ENCODE measurements around the gene DOCK9. TPM values are rescaled to one million over a fixed set of nuclear protein-coding genes. Genes with fewer than 3 reads are reported as not detected.

DOCK9 gene
- total and polyA plus RNA-seq, 2 donors (not counting 3 experiments of a cell fraction or from before 2014, with no cell fraction given): 147 to 323 TPM

- peaks cover 89% of the 10 kb centered on the region for H3K79me2 ChIP-seq (ENCODE audit: control insufficient read depth, insufficient read depth, low read length)
- ChIA-PET POLR2A (interaction anchor here (1.3 to 2.2 kb wide), 3 partner anchors 11 to 50 kb away, joined by 3 to 4 read pairs (median 4); no protein-coding TSS in a partner anchor), CTCF (interaction anchor here (0.9 to 3.7 kb wide), 15 partner anchors 9 to 121 kb away, joined by 3 to 17 read pairs (median 5); no protein-coding TSS in a partner anchor)
- H3K27me3 ChIP-seq (ENCODE audit: control insufficient read depth in 2 of 2, insufficient read depth in 2 of 2, low read length in 2 of 2): no peaks in the 10 kb centered on the region
- H3K4me1 ChIP-seq (ENCODE audit: control insufficient read depth, extremely low read depth, insufficient read depth, low read length): peaks cover 39% of the 10 kb centered on the region
- FAIRE-seq (no peak), DNase-seq (ENCODE audit: low read depth, low spot score) (peak; percentile 32)
- H3K36me3 ChIP-seq (ENCODE audit: control insufficient read depth in 2 of 2, extremely low read depth in 1 of 2, insufficient read depth in 2 of 2, low read length in 2 of 2): peaks cover 0 to 2% of the 10 kb centered on the region in 2 experiments
- H3K4me3 ChIP-seq (replicated peaks in 1 of 3; ENCODE audit: insufficient read depth in 1 of 3, low read depth in 1 of 3, low read length in 3 of 3): no peak overlapping the region
- no peaks in the 10 kb centered on the region for H4K20me1 ChIP-seq (replicated peaks; ENCODE audit: control insufficient read depth, extremely low read depth, insufficient read depth, low read length)
- peak overlapping the region; percentile 20 for H3K4me2 ChIP-seq (ENCODE audit: insufficient read depth, low read length)
- no TSS peak for BruUV-seq (replicated peaks)
- H2AFZ ChIP-seq (ENCODE audit: low read depth, low read length): no peak overlapping the region
- no peaks in the 10 kb centered on the region for H3K9me1 ChIP-seq (replicated peaks; ENCODE audit: control insufficient read depth, extremely low read depth, insufficient read depth, low read length)
- H3K9ac ChIP-seq (replicated peaks; ENCODE audit: extremely low read depth, insufficient read depth, low read length): peak overlapping the region; percentile 55
- H3K9me3 ChIP-seq (replicated peaks; ENCODE audit: control insufficient read depth, insufficient read depth, low read length): no peaks in the 10 kb centered on the region
- intact Hi-C loops (cut with micrococcal nuclease): loop anchor here (1.0 kb wide), 2 partner anchors 11 to 51 kb away; no protein-coding TSS in a partner anchor
- peak overlapping the region; percentile 78 for H3K27ac ChIP-seq (ENCODE audit: insufficient read depth, low read depth, low read length)
- dilution Hi-C loops (cut with MboI; ENCODE audit: extremely low pct_ligation_motif_present, low sequenced_read_pairs): no loop called here
- no peak for TF ChIP-seq POLR2AphosphoS5 (IDR thresholded peaks at IDR 0.05; ENCODE audit: insufficient read depth, low read depth, low read length)
- no peak for TF ChIP-seq POLR2A (IDR thresholded peaks at IDR 0.05; ENCODE audit: low read depth, low read length)
- TF ChIP-seq GATA2 (IDR thresholded peaks at IDR 0.05; ENCODE audit: insufficient read depth, insufficient read length, low read depth, low read length): no peak
- no peak for TF ChIP-seq EZH2 (IDR thresholded peaks at IDR 0.05; ENCODE audit: borderline replicate concordance, low read depth, low read length, severe bottlenecking)
- TF ChIP-seq JUN (IDR thresholded peaks at IDR 0.05; ENCODE audit: borderline replicate concordance, insufficient read depth, insufficient read length, low read depth): no peak
- no peak for TF ChIP-seq MAX (IDR thresholded peaks at IDR 0.05; ENCODE audit: insufficient read depth, insufficient read length)
- no peak for TF ChIP-seq MYC (IDR thresholded peaks at IDR 0.05; ENCODE audit: low read depth, low read length)
- no peak for TF ChIP-seq FOS (IDR thresholded peaks at IDR 0.05; ENCODE audit: borderline replicate concordance, insufficient read depth, low read length)
- TF ChIP-seq CTCF (IDR thresholded peaks at IDR 0.05; ENCODE audit: extremely low read depth in 1 of 2, insufficient read depth in 1 of 2, low read depth in 1 of 2, low read length in 2 of 2): no peak
Observed at GRCh38 chr13:98960606-98961502, 17.0 kb downstream of the DOCK9 start.

Data from endothelial cell of umbilical vein (primary cell).